Nephron progenitor cell (in vitro differentiated cells): ENCODE results near the gene PDPK1.
"Not testable (repeated sequence)": the region's sequence is repeated elsewhere in the genome, so short reads cannot be mapped to it uniquely, and the experiment has no call there.

Source experiments
- DNase-seq: peaks from one replicate; pipeline ENCODE4 v3.0.0; 2021
- H3K27ac Mint-ChIP-seq: 2 replicates; pipeline ENCODE4 v1.8.0; 2021; ENCODE audit warnings: mild to moderate bottlenecking, moderate library complexity, mixed read lengths
- H3K27me3 Mint-ChIP-seq: 2 replicates; pipeline ENCODE4 v1.8.0; 2021; ENCODE audit warnings: mild to moderate bottlenecking, low read depth, mixed read lengths; ENCODE audit not compliant: poor library complexity
- H3K36me3 Mint-ChIP-seq: 2 replicates; pipeline ENCODE4 v1.8.0; 2021; ENCODE audit warnings: low read depth, mixed read lengths
- H3K4me1 Mint-ChIP-seq: 2 replicates; pipeline ENCODE4 v1.8.0; 2021; ENCODE audit warnings: mixed read lengths
- H3K4me3 Mint-ChIP-seq: 2 replicates; pipeline ENCODE4 v1.8.0; 2021; ENCODE audit warnings: mild to moderate bottlenecking, moderate library complexity, mixed read lengths
- H3K9me3 Mint-ChIP-seq: 2 replicates; pipeline ENCODE4 v1.8.0; 2021; ENCODE audit warnings: mild to moderate bottlenecking, moderate library complexity, mixed read lengths

The PDPK1 gene

DNA sequence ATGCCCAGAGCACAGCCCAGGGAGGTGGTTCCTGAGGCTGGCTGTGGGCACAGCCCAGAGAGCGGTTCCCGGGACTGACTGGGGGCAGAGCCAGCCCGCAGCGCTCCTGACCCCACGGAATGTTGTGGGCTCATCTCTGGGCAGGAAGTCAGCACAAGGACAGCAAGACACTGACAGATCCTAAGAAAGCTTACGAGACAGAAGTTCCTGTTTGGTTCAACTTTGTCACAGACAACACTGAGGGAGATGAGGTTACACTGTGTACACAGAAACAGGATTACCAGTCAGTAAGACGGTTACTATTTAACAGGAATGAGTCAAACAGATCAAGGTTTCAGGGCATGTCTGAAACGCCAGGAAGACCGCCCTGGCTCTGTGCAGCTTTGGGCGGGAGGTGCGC is 93.4 kb downstream of the PDPK1 start:
- not testable (repeated sequence) for H3K27ac Mint-ChIP-seq, H3K4me3 Mint-ChIP-seq, H3K9me3 Mint-ChIP-seq, H3K27me3 Mint-ChIP-seq, H3K4me1 Mint-ChIP-seq, H3K36me3 Mint-ChIP-seq, DNase-seq

DNA sequence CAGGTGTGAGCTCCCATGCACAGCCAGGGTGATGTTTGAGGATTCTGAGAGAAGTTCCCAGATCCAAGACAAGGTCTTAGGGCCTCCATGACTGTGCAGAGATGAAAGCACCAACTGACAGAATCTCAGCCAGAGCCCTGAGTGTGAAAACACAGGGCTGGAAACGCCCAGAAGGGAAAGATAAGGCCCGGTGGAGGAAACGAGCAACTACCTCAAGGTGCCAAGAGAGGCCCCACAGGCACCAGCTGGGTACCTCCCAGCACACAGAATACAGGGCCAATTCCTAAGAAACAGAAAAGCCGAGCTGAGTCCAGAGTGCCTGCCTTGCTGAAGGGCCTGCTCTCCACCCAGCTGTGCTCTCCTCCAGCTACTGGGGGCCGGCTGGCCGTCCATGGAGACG is 94.5 kb downstream of the PDPK1 start:
- not testable (repeated sequence) for H3K36me3 Mint-ChIP-seq, H3K4me3 Mint-ChIP-seq, H3K27me3 Mint-ChIP-seq, H3K27ac Mint-ChIP-seq, H3K4me1 Mint-ChIP-seq, H3K9me3 Mint-ChIP-seq, DNase-seq

DNA sequence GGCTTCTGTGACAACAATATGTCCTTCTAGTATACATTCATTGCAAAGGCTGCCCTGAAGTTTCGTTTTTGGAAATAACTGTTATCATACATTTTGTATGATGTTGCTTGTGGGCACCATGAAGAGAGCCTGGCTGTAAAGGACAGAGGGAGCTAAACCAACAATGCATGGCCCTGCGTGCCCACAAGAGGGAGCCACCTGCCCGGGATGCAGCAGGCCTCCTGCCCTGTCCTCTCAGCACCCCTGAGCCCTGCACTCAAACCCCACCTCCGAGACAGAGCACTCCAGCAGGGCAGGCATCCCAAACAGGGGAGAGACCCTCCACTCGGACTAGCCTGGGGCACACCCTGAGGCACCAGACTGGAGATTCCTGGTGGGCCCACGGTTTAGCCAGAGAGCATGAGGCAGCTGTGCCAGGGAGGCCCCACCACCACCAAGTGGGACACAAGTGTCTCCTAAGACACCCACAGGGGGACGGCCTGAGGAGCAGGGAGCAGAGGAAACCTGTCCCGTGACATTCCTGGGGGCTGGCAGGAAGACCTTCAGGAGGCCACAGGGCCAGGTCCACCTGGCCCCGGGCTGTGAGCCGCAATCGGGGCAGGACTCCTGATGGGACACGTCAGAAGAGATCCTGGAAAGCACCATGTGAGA is 101.4 kb downstream of the PDPK1 start:
- DNase-seq, result peak; percentile 39
- not testable (repeated sequence) for H3K4me3 Mint-ChIP-seq, H3K9me3 Mint-ChIP-seq, H3K36me3 Mint-ChIP-seq, H3K4me1 Mint-ChIP-seq, H3K27me3 Mint-ChIP-seq, H3K27ac Mint-ChIP-seq

DNA sequence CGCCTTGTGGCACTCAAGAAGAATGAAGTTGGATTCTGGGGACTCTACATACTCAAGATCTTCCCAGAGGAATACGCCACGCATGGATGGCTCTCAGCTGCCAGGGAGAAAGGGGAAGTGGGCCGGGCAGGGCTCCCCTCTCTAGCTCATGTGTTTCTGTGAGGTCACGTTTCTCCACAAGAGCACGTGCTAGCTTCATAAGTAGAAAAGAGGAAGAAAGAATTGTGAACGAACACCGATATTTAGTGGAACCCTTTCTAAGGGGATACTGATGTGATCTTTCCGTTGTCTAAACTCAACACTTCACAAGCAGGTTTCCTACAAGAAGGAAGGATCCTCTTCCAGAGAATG is 101.9 kb downstream of the PDPK1 start:
- DNase-seq, H3K4me1 Mint-ChIP-seq, H3K36me3 Mint-ChIP-seq, H3K4me3 Mint-ChIP-seq, H3K27me3 Mint-ChIP-seq, H3K9me3 Mint-ChIP-seq, H3K27ac Mint-ChIP-seq: not testable (repeated sequence)

DNA sequence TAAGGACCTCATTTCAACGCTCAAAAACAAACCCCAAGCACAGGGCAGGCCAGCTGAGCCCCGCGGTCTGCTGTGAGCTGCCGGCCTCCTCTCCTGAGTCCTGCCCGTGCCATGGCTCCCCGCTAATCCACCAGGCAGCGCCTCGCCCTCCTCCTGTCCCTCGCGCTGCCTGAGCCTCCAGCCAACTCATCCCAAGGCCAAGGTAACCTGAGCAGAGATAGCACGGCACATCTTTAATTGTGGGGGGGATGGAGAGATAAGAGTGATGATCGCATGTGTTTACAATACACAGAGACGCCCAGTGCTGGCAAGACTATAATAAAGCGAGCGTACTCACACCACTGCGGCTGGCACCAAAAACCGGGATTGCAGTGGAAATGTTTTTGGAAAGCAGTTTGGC is 104.7 kb downstream of the PDPK1 start:
- DNase-seq, H3K4me3 Mint-ChIP-seq, H3K27me3 Mint-ChIP-seq, H3K4me1 Mint-ChIP-seq, H3K9me3 Mint-ChIP-seq, H3K27ac Mint-ChIP-seq, H3K36me3 Mint-ChIP-seq: not testable (repeated sequence)

DNA sequence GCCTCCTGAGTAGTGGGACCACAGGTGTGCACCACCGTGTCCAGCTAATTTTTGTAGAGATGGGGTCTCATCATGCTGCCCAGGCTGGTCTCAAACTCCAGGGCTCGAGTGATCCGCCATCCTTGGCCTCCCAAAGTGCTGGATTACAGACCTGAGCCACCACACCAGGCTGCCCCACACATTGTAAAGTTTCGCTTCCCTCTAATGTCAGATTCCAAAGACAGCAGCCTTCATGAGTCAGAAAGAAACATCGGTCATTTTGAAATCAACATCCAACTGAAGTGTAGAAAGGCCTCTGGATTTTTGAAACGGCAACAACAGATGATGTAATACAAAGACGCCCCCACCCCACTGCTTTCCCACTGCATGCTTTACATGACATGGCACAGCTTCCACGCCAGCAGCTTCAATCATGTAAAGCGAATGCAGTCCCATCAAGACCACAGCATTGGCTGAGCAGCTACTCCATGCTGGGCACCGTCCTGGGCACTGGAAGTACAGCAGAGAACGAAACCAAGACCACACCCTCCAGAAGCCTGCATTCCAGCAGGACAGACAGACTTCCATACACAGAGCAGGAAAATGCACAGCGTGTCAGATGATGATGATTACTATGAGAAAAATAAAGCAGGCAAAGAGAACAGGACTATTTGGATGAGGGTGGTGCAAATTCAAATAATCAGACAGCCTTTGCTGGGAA is 107.1 kb downstream of the PDPK1 start:
- not testable (repeated sequence) for H3K27me3 Mint-ChIP-seq, H3K27ac Mint-ChIP-seq, H3K9me3 Mint-ChIP-seq, H3K36me3 Mint-ChIP-seq, DNase-seq, H3K4me3 Mint-ChIP-seq, H3K4me1 Mint-ChIP-seq

DNA sequence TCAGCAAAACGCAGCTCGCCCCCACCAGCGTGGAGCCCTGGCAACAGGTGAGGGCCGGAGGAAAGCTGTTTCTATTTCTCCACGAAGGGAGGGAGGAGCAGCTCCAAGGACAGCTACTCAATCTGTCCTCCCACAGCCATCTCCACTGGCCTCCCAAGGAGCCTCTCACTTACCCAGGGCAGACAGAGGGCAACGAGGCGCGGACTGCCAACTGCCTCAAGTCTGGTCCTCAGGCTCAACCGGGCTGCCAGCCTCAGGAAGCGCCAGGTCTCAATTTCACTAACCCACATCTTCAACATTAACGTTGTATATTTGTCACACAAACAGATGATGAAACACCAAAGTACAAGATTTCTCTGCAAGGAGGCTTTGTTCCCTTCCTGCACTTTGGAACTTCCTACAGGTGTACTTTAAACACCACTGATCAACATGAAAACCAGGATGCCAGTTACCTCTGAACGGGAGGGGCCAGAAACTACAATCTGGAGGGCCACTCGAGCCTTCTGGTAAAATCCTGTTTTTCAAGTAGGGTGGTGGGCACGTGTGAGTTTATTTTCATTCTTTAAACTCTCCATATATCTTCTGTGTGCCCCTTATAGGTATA is 113.5 kb downstream of the PDPK1 start:
- DNase-seq, H3K4me3 Mint-ChIP-seq, H3K4me1 Mint-ChIP-seq, H3K9me3 Mint-ChIP-seq, H3K27me3 Mint-ChIP-seq, H3K36me3 Mint-ChIP-seq, H3K27ac Mint-ChIP-seq: not testable (repeated sequence)
